Activated gamma-delta T cell treated with Interleukin-2 at 50 U/mL for 16 hours (primary cell): ENCODE results near the gene PDZD4.

Experiments
- DNase-seq: peaks from one replicate; pipeline ENCODE4 v3.0.0-alpha.2; 2020

PDZD4 gene

DNA sequence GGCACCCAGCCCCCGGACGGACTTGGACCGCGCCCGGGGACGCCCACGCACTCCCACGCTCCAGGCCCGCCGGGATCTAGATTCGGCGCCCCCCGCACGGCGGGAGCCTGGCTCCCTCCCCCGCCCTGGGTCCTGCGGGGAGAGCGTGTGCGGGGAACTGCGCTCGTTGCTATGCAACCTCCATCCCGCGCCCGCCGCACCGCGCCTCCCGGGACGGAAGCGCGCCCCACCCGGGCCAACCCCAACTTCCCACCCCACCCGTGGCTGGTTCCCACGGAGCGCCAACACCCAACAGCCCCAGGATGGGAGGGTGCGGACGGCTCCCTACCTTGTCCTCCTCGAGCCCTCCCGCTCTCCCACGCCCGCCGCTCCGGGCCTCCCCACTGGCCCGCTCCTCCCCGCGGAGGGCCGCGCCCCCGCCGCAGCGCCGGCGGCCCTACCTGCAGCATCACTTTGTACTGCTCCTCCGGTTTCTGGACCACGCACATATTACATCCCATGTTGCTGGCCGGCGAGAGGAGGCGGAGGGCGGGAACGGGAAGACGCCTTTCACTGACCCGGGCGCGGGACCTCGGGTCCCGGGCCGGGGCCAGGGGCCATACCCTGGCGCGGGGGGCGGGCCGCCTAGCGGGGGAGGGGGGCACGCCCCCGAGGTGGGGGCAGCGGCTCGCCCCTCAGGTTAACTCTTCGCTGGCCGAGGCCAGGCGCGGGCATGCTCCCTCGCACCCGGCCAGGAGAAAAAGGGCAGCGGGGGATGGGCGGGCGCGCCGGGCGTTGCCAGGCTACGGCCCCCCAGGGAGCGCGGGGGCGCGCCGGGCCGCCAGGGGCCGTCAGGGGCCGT is at the start of gene PDZD4:
TSS of gene PDZD4 (minus strand) at position 746 of the 841 bp plus-strand sequence. CDS start at position 500, 246 bp downstream.
- no peak for DNase-seq

- no peak for DNase-seq
Observed at GRCh38 chrX:153879741-153880439, 49.5 kb upstream of the PDZD4 start.

- DNase-seq: no peak
Observed at GRCh38 chrX:153878969-153879653, 48.8 kb upstream of the PDZD4 start.

DNA sequence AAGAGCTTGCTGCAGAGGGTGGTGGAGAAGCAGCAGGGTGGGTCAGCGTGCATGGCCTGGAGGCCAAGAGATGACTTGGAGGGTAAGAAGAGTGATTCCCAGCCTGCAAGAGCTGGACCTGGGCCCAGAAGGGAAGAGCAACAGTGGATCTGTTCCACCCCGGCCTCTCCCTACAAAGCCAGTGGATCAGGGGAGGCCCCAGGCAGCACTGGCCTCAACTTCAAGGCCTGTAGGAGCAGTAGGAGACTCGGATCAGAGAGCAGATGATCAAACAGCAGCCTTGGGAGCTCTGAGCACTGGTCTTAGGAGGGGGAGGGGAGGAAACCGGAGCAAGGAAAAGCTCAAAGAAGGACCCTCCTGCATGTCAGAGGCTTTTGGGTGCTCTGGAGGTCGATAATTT is 48.0 kb upstream of the PDZD4 start:
- DNase-seq: no peak

DNA sequence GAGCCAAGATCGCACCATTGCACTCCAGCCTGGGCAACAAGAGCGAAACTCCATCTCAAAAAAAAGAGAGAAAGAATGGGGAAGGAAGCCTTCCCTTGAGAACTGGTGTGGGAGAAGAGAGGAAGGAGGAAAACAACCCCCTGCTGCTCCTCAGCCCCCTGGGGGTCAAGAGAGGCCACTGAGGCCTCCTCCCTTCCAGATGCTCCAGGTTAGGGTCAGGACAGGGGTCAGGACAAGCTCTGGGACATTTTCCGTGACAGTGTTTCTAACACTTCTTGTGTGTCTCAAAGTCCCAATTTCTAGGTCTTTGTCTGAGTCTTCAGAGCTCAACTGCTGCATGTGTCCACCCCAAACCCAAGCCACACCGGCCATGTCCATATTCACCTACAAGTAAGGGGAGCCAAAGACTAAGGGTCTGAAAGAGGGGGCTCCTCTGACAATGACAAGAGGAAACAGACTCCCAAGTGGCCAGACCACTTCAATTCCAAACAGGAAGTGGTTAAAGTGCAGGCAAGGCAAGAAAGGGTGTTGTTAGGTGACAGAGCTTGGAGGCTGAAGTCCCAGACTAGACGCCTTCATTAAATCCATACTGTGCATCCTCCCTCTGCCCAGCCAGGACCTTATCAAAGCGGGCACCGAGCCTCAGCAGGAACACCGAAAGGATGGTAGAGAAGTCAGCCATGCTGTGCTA is 47.4 kb upstream of the PDZD4 start:
- DNase-seq: no peak

DNA sequence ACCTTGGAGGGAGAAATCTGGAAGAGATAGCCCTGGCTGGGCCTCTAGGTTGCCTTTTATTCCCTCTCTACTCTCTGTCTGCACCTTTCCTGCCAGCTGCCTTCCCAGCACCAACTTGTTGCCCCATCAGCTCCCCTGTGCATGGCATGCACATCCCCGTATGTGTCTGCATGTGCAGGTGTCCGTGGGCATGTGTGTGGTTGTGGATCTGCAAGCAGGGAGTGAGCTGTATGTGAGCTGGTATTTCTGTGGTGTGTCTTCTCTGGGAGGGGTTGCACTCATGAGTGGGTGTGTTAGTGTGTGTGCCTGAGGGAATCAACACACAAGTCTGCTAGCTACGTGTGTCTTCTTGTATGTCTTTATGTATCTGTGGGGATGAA is 45.8 kb upstream of the PDZD4 start:
- no peak for DNase-seq

DNA sequence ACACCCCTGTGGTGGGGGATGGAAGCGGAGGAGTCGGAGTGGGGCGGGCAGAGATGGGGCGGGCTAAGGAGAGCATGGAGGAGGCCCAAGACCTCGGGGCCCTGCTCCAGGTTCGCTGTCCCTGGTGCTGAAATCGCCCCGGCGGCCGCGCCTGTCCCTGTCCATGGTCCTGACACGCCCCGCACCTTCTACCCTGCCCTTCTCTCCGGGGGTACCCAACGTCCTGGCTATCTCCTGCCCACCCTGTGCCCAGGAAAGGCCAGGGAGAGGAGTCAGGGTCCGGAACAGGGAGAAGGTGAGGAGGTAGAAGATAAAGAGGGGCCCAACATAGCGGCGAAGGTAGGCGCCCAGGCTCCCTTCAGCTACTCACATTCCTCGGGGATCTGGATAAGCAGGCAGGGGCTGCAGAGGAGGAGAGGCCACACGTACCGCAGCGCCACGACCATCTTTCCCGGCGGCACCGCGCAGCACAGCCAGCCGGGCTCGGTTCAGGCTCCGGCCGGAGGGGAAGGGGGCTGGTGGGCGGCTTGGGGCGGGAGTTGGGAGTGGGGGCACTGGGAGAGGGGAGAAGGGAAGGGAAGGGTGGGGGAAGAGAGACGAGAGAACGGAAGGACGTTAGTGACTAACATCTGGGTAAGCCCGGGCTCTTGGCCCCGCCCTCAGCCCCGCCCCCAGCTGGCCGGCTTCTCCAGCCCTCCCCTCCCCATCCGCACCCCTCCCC is 45.2 kb upstream of the PDZD4 start:
- peak; percentile 68 for DNase-seq

- DNase-seq: no peak
Observed at GRCh38 chrX:153874366-153875125, 44.2 kb upstream of the PDZD4 start.

DNA sequence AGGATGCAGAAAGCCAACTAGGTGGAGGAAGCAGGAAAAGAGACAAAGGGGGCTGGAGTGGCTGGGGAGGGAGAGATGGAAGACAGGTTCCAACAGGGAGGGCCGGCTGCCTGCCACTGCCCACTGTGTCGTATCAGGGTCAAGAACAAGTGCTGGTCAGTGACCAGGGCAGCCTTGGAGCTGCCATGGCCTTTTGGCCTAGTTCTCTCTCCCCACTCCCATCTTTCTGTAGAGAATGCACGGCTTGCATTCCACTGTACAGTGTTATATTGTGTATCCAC is 43.7 kb upstream of the PDZD4 start:
- DNase-seq: no peak

- DNase-seq: no peak
Observed at GRCh38 chrX:153873282-153874084, 43.1 kb upstream of the PDZD4 start.

DNA sequence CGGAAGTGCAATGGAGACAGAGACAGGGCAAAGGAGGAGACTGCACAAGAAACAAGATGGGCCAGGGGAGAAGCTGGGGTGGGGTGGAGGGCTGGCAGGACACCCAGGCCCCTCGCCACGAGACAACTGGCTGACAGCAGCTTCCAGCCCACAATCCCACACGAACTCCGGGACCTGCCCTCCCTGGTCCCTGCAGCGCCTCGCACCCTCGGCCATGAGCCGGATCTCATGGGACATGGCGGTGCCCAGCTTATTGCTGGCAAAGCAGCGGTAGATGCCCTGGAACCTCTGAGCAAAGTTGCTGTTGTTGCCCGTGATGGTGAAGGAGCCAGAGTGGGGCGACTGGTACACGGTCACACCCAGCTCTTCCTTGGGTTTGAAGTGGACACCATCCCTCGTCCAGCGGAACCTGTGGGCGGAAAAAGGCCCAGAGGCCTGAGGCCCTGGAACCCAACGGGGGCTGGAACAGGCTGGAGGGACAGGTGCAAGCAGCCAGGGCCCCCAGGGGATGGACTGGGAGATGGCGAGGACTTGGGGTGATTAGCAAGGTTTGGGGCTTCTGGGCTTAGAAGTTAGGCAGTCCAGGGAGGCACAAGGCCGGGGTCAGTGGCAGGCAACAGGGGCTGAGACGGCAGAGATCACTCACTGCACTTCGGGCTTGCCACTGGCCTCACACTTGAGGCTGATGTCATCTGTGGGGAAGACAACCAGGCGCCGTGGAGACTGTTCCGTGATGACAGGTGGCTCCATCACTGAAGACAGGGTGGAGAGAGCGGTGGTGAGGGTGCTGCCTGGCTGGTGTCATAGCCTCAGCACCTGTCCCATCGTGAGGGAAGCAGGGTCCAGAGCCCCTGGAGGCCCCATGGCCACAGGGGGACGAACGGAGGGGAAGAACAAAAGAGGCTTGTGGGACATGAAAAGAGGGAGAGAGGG is 41.9 kb upstream of the PDZD4 start:
- no peak for DNase-seq

GRCh38 chrX:153871451-153871850 is 41.1 kb upstream of the PDZD4 start:
- no peak for DNase-seq

DNA sequence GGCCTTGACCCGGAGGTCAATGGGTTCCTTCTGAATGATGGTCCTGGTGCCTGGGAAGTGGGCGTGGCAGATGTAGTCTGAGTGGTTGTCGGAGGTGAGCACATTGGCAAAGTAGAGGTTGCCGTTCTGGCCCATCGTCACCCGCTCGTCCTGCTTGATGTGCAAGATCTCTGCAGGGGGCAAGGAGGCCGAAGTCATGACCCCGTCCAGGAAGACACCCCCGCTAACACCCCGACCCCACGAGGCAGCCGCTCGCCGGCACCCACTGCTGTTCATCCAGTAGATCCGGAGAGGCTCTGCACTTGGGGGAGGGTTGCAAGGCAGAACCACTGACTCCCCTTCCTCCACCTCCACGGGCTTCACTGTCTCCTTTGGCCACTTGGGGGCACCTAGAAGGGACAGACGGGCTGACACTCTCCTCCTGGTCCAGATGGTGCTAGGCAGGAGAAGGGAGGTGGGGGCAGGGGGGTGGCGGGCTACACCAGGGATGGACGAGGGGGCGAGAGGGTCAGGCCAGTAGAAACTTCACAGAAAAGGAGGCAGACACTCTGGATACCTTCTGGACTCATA is 40.5 kb upstream of the PDZD4 start:
- no peak for DNase-seq

DNA sequence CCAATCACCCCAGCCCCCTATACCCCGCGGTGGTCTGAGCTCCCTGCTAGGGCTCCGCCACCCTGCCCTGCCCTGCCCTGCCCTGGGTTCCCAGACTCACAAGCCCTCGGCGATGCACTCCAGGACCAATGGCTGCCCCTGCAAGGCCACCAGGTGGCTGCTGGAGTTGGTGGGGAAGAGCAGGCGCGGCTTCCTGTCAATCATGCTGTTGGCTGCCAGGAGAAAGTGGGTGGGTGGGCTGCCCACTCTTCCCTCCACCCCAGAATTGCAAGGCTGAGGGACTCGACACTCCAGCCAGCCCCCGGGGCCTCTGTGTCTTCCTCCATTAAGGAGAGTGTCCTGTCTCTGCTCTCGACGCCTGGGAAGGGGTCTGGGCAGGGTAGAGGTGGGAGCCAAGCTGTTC is 39.9 kb upstream of the PDZD4 start:
- DNase-seq: no peak

GRCh38 chrX:153869473-153870287 is 39.3 kb upstream of the PDZD4 start:
- DNase-seq: no peak

GRCh38 chrX:153868576-153869472 is 38.5 kb upstream of the PDZD4 start:
- DNase-seq: no peak

GRCh38 chrX:153867671-153868070 is 37.3 kb upstream of the PDZD4 start:
- no peak for DNase-seq

DNA sequence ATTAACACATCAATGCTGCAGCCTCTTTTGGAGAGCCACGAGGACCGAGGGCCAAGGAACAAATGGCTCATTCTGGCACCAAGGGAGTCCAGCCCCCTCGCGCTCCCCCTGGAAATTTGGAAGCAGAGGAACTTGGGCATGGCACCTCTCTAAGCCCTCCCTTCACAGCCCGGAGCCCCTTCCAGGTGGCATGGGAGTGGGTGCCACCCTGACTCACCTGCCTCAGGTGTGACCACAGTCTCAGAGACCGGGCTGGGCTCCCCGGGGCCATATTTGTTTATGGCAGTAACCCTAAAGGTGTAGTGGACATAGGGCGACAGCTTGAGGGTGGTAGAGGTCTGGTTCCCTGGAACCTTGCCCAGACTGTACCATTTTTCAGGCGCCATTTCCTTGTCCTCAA is 36.8 kb upstream of the PDZD4 start:
- no peak for DNase-seq
